ENCODE results near the gene HOXA6.

DNA sequence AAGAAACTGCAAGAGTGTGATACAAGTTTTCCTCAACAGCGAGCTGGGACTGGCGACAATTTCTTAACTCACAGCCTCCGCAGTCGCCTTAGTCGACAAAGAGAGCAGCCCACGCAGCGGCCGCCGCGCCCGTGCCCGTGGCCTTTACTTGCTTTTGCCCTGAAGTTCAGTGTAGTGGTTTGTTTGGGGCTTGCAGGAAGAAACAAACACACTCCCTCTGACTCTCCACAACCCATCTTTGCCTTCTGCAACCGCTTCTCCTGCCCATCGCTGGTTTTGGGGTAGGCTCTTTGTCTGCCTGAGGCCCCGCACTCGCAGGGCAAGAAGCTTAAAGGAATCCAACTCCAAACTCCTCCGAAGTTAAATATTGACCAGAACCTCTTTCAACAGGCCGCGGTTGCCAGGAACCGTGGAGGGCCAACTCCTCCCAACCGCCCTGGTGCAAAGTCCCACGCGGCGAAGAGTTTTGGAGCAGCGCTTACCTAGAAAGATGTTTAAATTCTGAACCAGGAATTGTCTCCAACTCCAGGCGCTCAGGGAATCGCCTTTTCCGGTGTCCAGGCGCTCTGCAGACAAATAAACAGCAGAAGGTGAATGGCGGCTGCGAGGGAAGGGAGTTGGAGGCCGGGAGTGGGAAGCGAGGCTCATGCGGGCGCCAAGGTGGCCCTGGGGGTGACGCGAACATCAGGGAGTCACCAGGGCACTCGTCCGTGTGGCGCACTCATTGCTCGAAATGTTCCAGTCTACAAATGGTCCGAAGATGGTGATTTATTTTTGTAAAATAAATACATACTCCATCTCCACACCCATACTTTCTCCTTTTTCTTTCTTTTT is 25.3 kb downstream of the HOXA6 start:
- no peak for TF ChIP-seq EZH2 (IDR thresholded peaks at IDR 0.05; ENCODE audit: borderline replicate concordance, low read length)
- TF ChIP-seq, protein P1, sequence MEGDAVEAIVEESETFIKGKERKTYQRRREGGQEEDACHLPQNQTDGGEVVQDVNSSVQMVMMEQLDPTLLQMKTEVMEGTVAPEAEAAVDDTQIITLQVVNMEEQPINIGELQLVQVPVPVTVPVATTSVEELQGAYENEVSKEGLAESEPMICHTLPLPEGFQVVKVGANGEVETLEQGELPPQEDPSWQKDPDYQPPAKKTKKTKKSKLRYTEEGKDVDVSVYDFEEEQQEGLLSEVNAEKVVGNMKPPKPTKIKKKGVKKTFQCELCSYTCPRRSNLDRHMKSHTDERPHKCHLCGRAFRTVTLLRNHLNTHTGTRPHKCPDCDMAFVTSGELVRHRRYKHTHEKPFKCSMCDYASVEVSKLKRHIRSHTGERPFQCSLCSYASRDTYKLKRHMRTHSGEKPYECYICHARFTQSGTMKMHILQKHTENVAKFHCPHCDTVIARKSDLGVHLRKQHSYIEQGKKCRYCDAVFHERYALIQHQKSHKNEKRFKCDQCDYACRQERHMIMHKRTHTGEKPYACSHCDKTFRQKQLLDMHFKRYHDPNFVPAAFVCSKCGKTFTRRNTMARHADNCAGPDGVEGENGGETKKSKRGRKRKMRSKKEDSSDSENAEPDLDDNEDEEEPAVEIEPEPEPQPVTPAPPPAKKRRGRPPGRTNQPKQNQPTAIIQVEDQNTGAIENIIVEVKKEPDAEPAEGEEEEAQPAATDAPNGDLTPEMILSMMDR (IDR thresholded peaks at IDR 0.05; ENCODE audit: low read length), result no peak
